H1 (cell line): Measurements from ENCODE around the gene CHN2. TPM values are rescaled to one million over a fixed set of nuclear protein-coding genes. Genes with fewer than 3 reads are reported as not detected.

Experiments used
- CBX5 ChIP-seq: fragments of 300-800, 300-1000 bp; sonication (generic); IDR thresholded peaks from 2 replicates; pipeline ENCODE4 v1.7.1; 2016; ENCODE audit warnings: antibody characterized with exemption, low read length, low read depth
- polyA plus RNA-seq, 7 experiments: library from polyadenylated mRNA; depleted of rRNA in 3 of 7; stranded (reverse) in 5 of 7; unstranded in 2 of 7; fragments of >200 nt in 5 of 7; fragments of 200-250 nt in 2 of 7; gene quantifications; 1 replicate in 5 of 7; 2 replicates in 1 of 7; 4 replicates in 1 of 7; pipeline versions ENCODE4 v1.2.1 to v1.2.3, GENCODE V29; 2011 to 2013; ENCODE audit warnings: missing spikeins in 2 of 7, mixed read lengths in 2 of 7
- total RNA-seq: library from RNA; stranded (reverse); fragmentation: NEBNext Ultra II Directional; extraction: Animal tissue kit (Norgen Biotek cat#: 25700); gene quantifications from 2 replicates; pipeline ENCODE4 v1.2.1, GENCODE V29; 2021
- TF ChIP-seq, protein P1 (sequence below): fragments of 300-600 bp; sonication (generic); IDR thresholded peaks from 2 replicates; pipeline ENCODE4 v1.7.1; 2012; ENCODE audit warnings: low read length, moderate library complexity, mild to moderate bottlenecking, inconsistent platforms; ENCODE audit not compliant: insufficient replicate concordance

The CHN2 gene
- total and polyA plus RNA-seq, 2 of the 8 experiments (the other 6 are each of a cell fraction or from before 2014, with no cell fraction given) = 2.9 to 4.8 TPM

- TF ChIP-seq, protein P1, sequence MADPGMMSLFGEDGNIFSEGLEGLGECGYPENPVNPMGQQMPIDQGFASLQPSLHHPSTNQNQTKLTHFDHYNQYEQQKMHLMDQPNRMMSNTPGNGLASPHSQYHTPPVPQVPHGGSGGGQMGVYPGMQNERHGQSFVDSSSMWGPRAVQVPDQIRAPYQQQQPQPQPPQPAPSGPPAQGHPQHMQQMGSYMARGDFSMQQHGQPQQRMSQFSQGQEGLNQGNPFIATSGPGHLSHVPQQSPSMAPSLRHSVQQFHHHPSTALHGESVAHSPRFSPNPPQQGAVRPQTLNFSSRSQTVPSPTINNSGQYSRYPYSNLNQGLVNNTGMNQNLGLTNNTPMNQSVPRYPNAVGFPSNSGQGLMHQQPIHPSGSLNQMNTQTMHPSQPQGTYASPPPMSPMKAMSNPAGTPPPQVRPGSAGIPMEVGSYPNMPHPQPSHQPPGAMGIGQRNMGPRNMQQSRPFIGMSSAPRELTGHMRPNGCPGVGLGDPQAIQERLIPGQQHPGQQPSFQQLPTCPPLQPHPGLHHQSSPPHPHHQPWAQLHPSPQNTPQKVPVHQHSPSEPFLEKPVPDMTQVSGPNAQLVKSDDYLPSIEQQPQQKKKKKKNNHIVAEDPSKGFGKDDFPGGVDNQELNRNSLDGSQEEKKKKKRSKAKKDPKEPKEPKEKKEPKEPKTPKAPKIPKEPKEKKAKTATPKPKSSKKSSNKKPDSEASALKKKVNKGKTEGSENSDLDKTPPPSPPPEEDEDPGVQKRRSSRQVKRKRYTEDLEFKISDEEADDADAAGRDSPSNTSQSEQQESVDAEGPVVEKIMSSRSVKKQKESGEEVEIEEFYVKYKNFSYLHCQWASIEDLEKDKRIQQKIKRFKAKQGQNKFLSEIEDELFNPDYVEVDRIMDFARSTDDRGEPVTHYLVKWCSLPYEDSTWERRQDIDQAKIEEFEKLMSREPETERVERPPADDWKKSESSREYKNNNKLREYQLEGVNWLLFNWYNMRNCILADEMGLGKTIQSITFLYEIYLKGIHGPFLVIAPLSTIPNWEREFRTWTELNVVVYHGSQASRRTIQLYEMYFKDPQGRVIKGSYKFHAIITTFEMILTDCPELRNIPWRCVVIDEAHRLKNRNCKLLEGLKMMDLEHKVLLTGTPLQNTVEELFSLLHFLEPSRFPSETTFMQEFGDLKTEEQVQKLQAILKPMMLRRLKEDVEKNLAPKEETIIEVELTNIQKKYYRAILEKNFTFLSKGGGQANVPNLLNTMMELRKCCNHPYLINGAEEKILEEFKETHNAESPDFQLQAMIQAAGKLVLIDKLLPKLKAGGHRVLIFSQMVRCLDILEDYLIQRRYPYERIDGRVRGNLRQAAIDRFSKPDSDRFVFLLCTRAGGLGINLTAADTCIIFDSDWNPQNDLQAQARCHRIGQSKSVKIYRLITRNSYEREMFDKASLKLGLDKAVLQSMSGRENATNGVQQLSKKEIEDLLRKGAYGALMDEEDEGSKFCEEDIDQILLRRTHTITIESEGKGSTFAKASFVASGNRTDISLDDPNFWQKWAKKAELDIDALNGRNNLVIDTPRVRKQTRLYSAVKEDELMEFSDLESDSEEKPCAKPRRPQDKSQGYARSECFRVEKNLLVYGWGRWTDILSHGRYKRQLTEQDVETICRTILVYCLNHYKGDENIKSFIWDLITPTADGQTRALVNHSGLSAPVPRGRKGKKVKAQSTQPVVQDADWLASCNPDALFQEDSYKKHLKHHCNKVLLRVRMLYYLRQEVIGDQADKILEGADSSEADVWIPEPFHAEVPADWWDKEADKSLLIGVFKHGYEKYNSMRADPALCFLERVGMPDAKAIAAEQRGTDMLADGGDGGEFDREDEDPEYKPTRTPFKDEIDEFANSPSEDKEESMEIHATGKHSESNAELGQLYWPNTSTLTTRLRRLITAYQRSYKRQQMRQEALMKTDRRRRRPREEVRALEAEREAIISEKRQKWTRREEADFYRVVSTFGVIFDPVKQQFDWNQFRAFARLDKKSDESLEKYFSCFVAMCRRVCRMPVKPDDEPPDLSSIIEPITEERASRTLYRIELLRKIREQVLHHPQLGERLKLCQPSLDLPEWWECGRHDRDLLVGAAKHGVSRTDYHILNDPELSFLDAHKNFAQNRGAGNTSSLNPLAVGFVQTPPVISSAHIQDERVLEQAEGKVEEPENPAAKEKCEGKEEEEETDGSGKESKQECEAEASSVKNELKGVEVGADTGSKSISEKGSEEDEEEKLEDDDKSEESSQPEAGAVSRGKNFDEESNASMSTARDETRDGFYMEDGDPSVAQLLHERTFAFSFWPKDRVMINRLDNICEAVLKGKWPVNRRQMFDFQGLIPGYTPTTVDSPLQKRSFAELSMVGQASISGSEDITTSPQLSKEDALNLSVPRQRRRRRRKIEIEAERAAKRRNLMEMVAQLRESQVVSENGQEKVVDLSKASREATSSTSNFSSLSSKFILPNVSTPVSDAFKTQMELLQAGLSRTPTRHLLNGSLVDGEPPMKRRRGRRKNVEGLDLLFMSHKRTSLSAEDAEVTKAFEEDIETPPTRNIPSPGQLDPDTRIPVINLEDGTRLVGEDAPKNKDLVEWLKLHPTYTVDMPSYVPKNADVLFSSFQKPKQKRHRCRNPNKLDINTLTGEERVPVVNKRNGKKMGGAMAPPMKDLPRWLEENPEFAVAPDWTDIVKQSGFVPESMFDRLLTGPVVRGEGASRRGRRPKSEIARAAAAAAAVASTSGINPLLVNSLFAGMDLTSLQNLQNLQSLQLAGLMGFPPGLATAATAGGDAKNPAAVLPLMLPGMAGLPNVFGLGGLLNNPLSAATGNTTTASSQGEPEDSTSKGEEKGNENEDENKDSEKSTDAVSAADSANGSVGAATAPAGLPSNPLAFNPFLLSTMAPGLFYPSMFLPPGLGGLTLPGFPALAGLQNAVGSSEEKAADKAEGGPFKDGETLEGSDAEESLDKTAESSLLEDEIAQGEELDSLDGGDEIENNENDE = no peak
- no peak for TF ChIP-seq CBX5
Measured at GRCh38 chr7:29410996-29411395, 216.4 kb downstream of the CHN2 start (continued).
